Ascending aorta (tissue), 2 donors: ENCODE measurements around the gene HEXD. TPM values are rescaled to one million over a fixed set of nuclear protein-coding genes. Genes with fewer than 3 reads are reported as not detected.
A peak's percentile ranks its signal among the peaks of the same experiment; 100 is the strongest.

ENCODE experiments used
- DNase-seq, 2 donors: peaks; one replicate each; pipeline ENCODE4 v3.0.0-alpha.2; 2019; ENCODE audit warnings: low spot score in 2 of 2
- H3K27ac ChIP-seq, 2 donors: fragments of 200-600 bp; sonication (generic); one replicate each; pipeline ENCODE4 v1.5.1; 2016 to 2017; ENCODE audit warnings: mild to moderate bottlenecking in 1 of 2
- H3K27me3 ChIP-seq: fragments of 200-600 bp; sonication (generic); one replicate; pipeline ENCODE4 v1.5.1; 2017
- H3K36me3 ChIP-seq, 2 donors: fragments of 200-600 bp; sonication (generic); one replicate each; pipeline ENCODE4 v1.5.1; 2016
- H3K4me1 ChIP-seq, 2 donors: fragments of 200-600 bp; sonication (generic); one replicate each; pipeline ENCODE4 v1.5.1; 2016 to 2017; ENCODE audit warnings: mild to moderate bottlenecking in 1 of 2
- H3K4me3 ChIP-seq, 2 donors: fragments of 200-600 bp; sonication (generic); one replicate each; pipeline ENCODE4 v1.5.1; 2016 to 2017; ENCODE audit warnings: mild to moderate bottlenecking in 1 of 2
- H3K9me3 ChIP-seq, 2 donors: fragments of 200-600 bp; sonication (generic); one replicate each; pipeline ENCODE4 v1.5.1; 2016
- CTCF ChIP-seq, 3 experiments: fragments of 200-600 bp in 2 of 3; fragments of 450-650 bp in 1 of 3; sonication (generic) in 2 of 3; IDR thresholded peaks; one replicate each; pipeline ENCODE4 v1.5.1; 2016 to 2019; ENCODE audit warnings: antibody characterized with exemption in 3 of 3, mild to moderate bottlenecking in 1 of 3, moderate library complexity in 1 of 3
- intact Hi-C: fragments of 100-400 bp; cut with DNase I; formaldehyde crosslinking; loops from one replicate; pipeline ENCODE4 v1.15.1; 2023
- total RNA-seq: library from RNA; depleted of rRNA; stranded (reverse); fragments of >200 nt; gene quantifications from one replicate; pipeline ENCODE4 v1.1.0, GENCODE V29; 2016

The HEXD gene
- total RNA-seq, 1 donor from 2014 or later, result 40.4 TPM

DNA sequence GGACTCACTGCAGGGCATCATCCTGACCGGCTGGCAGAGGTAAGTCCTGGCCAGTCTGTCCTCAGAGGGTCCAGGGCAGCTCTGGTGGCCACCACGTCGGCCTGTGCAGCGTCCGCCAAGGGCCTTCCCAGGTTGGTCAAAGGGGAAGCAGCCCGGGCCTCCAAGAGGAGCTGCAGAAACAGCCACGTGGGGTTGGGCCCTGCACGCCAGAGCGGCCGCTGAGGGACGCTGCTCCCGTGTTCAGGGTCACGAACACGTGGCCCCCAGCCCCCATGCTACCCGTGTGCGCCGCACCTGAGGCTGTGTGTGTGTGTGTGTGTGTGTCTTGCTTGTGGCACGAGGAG is 19.1 kb downstream of the HEXD start:
- H3K36me3 ChIP-seq, result peaks cover 4 to 19% of the 10 kb centered on the region in 2 donors
- TF ChIP-seq CTCF (IDR thresholded peaks at IDR 0.05), result no peak
- intact Hi-C loops, result no loop called here

DNA sequence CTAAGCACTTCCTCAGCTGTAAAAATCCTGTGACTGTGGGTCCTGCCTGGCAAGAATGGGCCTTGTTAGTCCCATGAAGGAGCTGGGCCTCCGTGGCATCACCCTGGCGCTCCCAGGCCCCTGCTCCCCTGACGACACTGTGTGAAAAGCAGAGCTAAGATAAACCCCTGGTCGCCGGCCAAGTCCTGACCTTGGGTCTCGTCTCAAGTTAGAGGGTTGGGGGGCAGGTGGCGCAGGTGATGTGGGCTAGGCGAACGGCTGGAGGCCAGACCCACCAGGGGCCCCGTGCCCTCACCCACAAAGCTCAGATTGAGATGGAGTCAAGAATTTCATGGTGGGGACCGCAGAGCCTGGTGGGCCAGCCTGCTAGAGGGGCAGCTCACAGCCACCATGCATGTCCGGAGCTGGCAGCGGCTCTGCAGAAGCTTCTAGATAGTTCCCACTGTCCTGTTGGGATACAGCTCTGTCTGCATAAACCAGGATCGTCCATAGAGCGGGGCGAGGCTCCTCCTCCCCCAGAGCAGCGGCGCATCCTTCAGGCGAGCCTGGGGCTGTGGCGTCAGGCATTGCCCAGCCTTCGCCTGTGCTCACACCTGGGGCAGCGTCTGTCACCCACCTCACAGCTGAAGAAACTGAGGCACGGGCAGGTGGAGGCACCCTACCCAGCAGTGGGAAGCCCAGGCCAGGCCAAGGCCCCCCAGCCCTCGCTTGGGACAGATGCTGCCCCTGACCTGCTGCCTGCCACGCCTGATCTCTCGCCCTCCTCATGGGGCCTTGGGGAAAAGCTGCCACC is 20.4 kb downstream of the HEXD start:
- Histone ChIP-seq H3K4me3 (no peak overlapping the region), H3K27ac (no peak overlapping the region), H3K9me3 (no peaks in the 10 kb centered on the region), H3K27me3 (no peaks in the 10 kb centered on the region), H3K4me1 (no peaks in the 10 kb centered on the region), H3K36me3 (peaks cover 16 to 31% of the 10 kb centered on the region in 2 donors)
- peak in 1 of 2 donors; percentile 61 for DNase-seq
- intact Hi-C loops, result no loop called here
- TF ChIP-seq CTCF (IDR thresholded peaks at IDR 0.05), result no peak

More for the DNA sequence above, 19.1 kb downstream of the HEXD start:
- DNase-seq, result no peak
- Histone ChIP-seq H3K4me1 (no peaks in the 10 kb centered on the region), H3K4me3 (no peak overlapping the region), H3K27ac (no peak overlapping the region), H3K27me3 (no peaks in the 10 kb centered on the region), H3K9me3 (no peaks in the 10 kb centered on the region)

- Histone ChIP-seq H3K4me1 (no peaks in the 10 kb centered on the region), H3K27ac (no peak overlapping the region), H3K27me3 (no peaks in the 10 kb centered on the region), H3K9me3 (no peaks in the 10 kb centered on the region), H3K4me3 (no peak overlapping the region), H3K36me3 (peaks cover 23 to 37% of the 10 kb centered on the region in 2 donors)
- DNase-seq, result no peak
- TF ChIP-seq CTCF (IDR thresholded peaks at IDR 0.05), result no peak
- intact Hi-C loops, result no loop called here
Measured at GRCh38 chr17:82439194-82439828, 21.2 kb downstream of the HEXD start.

DNA sequence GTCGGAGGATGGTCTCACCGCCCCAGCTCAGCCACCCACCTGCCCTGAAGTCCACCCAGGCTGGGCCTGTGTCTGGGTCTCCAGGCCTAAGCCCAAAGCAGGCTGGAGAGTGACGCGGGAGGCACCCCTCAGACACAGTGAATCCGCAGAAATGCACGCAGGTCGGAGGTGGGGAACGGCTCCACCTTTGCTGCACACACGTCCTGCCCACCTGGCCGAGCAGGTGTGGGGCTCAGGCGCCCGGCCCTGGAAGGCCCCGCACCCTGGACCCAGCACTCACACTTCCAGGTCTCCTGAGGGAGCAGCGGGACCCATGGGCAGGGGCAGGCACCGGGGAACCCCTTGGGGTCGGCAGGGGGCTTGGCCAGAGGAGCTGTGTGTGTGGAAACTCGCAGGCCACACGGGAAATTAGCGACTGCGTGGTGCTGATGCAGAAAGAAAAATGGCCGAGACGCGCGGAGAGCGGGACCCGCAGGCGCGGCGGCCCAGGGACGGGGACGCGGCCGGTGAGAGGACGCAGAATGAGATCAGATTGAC is 21.8 kb downstream of the HEXD start:
- intact Hi-C loops, result no loop called here
- Histone ChIP-seq H3K27ac (peak overlapping the region in 1 of 2 donors; percentile 0), H3K36me3 (peaks cover 26 to 40% of the 10 kb centered on the region in 2 donors), H3K4me1 (no peaks in the 10 kb centered on the region), H3K27me3 (no peaks in the 10 kb centered on the region), H3K9me3 (no peaks in the 10 kb centered on the region), H3K4me3 (no peak overlapping the region)
- peak in 1 of 2 donors; percentile 56 for DNase-seq
- no peak for TF ChIP-seq CTCF (IDR thresholded peaks at IDR 0.05)

DNA sequence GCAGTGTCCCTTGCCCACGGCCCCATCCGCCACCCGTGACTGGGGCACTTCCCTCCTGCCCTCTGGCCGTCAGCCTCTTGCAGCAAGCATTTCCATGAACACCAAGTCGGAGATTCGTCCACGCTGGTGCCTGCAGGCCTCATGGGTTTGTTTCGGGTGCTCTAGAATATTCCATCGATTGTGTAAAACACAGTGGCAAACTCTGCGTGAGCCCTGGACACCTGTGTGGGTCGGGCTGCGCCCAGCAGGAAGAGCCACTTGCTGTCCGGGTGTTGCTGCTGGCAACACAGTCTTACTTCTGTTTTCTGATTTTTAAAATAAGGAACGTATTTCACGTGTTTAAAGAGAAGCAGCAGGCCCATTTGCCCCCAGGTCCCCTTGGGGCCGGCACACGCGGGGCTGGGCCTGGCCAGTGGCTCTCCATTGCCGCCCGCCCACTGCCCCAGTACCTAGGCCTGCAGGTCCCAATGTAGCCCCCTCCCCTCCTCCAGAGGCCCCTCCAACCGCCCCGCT is 22.4 kb downstream of the HEXD start:
- H3K4me3 ChIP-seq, result no peak overlapping the region
- peak in 1 of 2 donors; percentile 65 for DNase-seq
- H3K27ac ChIP-seq, result peak overlapping the region in 1 of 2 donors; percentile 0
- no peaks in the 10 kb centered on the region for H3K9me3 ChIP-seq
- TF ChIP-seq CTCF (IDR thresholded peaks at IDR 0.05), result no peak
- no peaks in the 10 kb centered on the region for H3K27me3 ChIP-seq
- H3K4me1 ChIP-seq, result peaks cover 0 to 3% of the 10 kb centered on the region in 2 donors
- intact Hi-C loops, result no loop called here
- peaks cover 26 to 40% of the 10 kb centered on the region in 2 donors for H3K36me3 ChIP-seq
